ENCODE results near the gene ASXL1. TPM values are rescaled to one million over a fixed set of nuclear protein-coding genes. Genes with fewer than 3 reads are reported as not detected.
"Not testable (repeated sequence)": the region's sequence is repeated elsewhere in the genome, so short reads cannot be mapped to it uniquely, and the experiment has no call there.

The ASXL1 gene
- total RNA-seq, 1 experiment from 2014 or later, result 39.8 TPM

GRCh38 chr20:32461836-32462600, 103.9 kb downstream of the ASXL1 start:
- Histone ChIP-seq H3K27me3 (no peaks in the 10 kb centered on the region), H3K36me3 (no peaks in the 10 kb centered on the region), H3K9me3 (no peaks in the 10 kb centered on the region), H3K4me3 (no peak overlapping the region)
- DNase-seq, result no peak

DNA sequence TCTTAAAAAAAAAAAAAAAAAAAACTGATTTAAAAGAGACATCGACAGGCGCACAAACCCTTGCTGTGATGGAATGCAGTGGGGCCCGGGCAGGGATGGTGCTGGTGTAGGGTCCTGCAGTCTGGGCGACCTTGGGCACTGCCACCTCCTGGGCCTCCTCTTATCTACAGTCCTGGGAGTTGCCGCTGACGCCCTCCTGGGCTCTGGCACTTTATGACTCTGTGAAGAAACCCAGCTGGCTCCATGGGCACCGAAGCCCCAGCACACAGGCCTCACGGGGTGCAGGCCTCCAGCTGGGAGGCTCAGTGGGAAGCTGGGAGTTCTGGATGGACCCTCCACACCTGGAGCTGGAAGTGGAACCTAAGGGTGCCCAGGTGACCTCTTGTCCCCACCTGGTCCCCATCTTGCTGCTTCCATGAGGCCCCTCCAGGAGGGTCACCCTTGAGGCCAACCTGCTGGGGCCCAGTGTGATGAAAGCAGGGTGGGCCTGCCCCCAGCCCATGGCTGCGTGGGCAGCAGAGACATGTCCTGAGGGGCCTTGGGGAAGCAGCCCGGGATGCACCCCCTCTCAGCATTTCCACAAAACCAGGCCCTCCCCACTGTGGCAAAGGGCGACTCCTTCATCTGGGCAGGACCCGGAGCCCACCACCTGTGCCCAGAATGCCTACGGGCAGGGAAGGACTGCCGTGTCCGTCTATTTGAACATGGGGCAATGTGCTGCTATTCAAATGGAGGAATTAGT, 104.9 kb downstream of the ASXL1 start:
- H3K27me3 ChIP-seq, result no peaks in the 10 kb centered on the region
- H3K36me3 ChIP-seq, result no peaks in the 10 kb centered on the region
- no peak for DNase-seq
- H3K9me3 ChIP-seq, result no peaks in the 10 kb centered on the region
- H3K4me3 ChIP-seq, result no peak overlapping the region

- no peaks in the 10 kb centered on the region for H3K9me3 ChIP-seq
- DNase-seq, result no peak
- no peaks in the 10 kb centered on the region for H3K27me3 ChIP-seq
- H3K36me3 ChIP-seq, result no peaks in the 10 kb centered on the region
- H3K4me3 ChIP-seq, result no peak overlapping the region
These were observed 105.7 kb downstream of the ASXL1 start for GRCh38 chr20:32463642-32464400.

GRCh38 chr20:32464401-32465091, 106.4 kb downstream of the ASXL1 start:
- Histone ChIP-seq H3K4me3 (no peak overlapping the region), H3K9me3 (no peaks in the 10 kb centered on the region), H3K36me3 (no peaks in the 10 kb centered on the region), H3K27me3 (no peaks in the 10 kb centered on the region)
- DNase-seq, result no peak

GRCh38 chr20:32465092-32465900, 107.2 kb downstream of the ASXL1 start:
- DNase-seq, result no peak
- Histone ChIP-seq H3K4me3 (no peak overlapping the region), H3K27me3 (no peaks in the 10 kb centered on the region), H3K36me3 (no peaks in the 10 kb centered on the region), H3K9me3 (no peaks in the 10 kb centered on the region)

DNA sequence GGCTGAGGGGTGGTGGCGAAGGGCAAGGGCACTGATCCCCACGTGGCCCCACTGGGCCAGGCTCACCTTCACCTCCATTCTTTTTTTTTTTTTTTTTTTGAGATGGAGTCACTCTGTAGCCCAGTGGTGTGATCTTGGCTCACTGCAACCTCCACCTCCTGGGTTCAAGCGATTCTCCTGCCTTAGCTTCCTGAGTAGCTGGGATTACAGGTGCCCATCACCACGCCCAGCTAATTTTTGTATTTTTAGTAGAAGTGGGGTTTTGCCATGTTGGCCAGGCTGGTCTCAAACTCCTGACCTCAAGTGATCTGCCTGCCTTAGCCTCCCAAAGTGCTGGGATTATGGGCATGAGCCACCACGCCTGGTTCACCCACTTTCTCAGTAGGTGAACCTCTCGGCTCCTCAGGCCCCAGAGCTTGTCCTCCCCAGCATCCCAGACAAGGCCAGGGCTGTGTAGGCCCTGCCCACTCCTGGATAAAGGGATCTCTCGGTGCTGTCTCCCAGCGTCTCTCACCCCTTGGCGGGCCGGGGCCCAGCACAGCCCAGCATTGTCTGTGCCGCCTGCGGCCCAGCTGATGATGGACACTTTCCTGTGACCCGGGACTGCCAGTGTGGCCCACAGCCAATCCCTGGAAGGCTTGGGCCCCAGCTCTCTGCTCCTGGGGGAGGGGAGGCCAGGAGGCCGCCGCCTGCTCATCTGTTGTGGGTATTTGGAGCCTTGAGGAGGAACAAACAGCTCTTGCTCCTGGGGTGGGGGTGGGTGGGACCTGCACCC, 108.0 kb downstream of the ASXL1 start:
- not testable (repeated sequence) for H3K36me3 ChIP-seq, H3K9me3 ChIP-seq, H3K27me3 ChIP-seq, DNase-seq, H3K4me3 ChIP-seq

DNA sequence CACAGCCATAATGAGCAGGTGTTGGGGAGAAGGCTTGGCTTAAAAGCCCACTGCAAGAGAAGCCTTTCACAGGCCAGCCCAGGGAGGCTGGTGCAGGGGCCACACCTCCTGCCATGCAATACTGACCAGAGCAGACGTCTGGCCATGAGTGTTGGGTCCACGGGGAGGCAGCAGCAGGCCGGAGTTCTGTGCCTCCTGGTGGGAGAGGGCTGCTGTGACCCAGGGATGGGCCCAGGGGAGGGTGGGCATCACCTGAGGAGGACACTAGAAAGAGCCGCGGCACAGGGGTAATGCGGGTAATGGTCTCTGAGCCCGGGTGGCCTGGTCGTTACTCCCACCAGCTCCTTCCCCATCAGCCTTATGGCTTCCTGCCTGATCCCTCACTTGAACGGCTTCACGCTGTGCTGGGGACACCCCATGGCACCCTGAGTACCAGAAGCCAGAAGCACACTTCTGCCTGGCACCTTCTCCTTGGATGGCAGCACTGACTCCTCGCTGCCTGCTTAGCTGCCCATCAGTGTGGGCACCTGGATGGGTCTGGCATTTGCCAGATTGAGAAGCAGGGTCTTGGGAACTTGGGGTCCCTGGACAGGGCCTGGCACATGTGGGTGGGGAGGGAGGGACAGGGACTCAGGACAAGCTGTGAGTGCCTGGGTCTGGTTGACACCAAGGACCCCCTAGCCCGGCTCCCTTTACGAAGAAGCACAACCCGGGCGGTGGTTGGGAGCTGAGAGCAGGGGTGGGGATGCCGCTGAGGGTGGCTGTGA, 108.8 kb downstream of the ASXL1 start:
- Histone ChIP-seq H3K36me3 (no peaks in the 10 kb centered on the region), H3K27me3 (no peaks in the 10 kb centered on the region), H3K9me3 (no peaks in the 10 kb centered on the region), H3K4me3 (no peak overlapping the region)
- no peak for DNase-seq

DNA sequence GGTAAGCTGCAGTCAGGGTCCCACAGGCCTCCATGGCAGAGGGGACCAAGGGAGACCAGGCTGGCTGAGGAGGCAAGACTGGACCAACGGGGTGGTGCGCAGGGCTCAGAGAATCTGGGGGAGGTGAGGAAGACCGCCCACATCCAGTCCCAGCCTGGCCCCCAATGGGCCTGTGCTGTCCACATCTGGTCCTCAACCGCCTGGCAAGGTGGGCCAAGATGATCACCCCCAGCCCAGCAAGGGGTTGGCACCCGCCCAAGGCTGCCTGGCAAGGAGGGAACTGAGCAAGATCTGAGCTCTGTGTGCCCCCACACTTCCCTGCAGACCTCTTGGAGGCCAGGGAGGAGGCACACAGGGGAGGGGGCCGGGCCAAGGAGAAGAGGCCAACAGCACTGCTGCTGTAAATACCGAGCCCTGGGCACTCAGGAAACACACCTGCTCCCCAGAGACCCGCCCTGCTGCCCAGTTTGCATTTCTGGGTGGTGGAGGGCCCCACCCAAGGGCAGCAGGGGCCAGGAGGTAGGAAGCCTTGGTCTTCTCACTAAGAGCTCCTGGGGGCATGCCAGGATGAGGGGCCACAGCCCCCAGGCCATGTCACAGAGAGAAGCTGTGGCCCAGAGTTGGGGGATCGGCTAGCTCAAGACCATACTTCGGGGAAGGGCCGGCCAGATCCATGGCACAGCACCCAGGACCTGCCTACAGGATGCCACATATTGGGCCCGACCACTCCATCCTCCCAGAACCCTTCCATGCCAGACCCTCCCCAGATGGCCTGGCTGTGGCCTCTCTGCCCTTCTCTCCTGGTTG, 109.6 kb downstream of the ASXL1 start:
- Histone ChIP-seq H3K4me3 (no peak overlapping the region), H3K9me3 (no peaks in the 10 kb centered on the region), H3K27me3 (no peaks in the 10 kb centered on the region), H3K36me3 (no peaks in the 10 kb centered on the region)
- DNase-seq, result no peak

GRCh38 chr20:32468313-32468640, 110.1 kb downstream of the ASXL1 start:
- Histone ChIP-seq H3K9me3 (no peaks in the 10 kb centered on the region), H3K27me3 (no peaks in the 10 kb centered on the region), H3K36me3 (no peaks in the 10 kb centered on the region), H3K4me3 (no peak overlapping the region)
- DNase-seq, result no peak

DNA sequence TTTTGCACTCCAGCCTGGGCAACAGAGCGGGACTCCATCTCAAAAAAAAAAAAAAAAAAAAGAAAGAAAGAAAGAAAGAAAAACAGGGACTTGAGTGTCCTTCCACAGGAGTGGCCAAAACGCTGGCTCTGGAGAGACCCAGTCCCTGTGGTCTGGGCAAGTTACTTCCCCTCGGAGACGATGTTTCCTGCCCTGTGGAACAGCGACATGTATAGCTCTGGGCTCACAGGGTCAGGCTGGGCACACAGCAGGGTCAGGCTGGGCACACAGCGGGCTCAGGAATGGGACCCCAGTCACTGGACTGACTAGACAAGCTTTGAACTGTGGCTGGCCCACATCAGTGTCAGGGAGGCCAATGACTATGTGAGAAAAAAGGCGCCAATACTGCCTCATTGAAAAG, 110.7 kb downstream of the ASXL1 start:
- Histone ChIP-seq H3K4me3 (no peak overlapping the region), H3K27me3 (no peaks in the 10 kb centered on the region), H3K36me3 (no peaks in the 10 kb centered on the region), H3K9me3 (no peaks in the 10 kb centered on the region)
- no peak for DNase-seq

- no peaks in the 10 kb centered on the region for H3K36me3 ChIP-seq
- DNase-seq, result no peak
- H3K4me3 ChIP-seq, result no peak overlapping the region
- H3K27me3 ChIP-seq, result no peaks in the 10 kb centered on the region
- H3K9me3 ChIP-seq, result no peaks in the 10 kb centered on the region
These were observed 112.1 kb downstream of the ASXL1 start for GRCh38 chr20:32470025-32470861.

DNA sequence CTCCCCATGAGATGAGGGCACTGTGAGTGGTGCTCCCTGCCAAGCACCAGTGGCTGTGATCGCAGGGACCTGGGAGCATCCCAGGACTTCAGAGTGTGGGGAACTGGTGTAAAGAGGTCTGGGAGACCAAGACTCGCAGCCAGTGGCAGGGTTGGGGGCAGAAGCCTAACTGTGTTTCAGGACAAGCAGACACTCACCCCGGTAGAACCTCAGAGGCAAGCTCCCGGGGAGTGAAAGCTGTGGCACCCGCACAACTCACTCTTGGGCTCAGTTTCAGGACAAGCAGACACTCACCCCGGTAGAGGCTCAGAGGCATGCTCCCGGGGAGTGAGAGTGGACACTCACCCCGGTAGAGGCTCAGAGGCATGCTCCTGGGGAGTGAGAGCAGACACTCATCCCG, 112.8 kb downstream of the ASXL1 start:
- Histone ChIP-seq H3K36me3 (no peaks in the 10 kb centered on the region), H3K9me3 (no peaks in the 10 kb centered on the region), H3K27me3 (no peaks in the 10 kb centered on the region), H3K4me3 (no peak overlapping the region)
- no peak for DNase-seq

DNA sequence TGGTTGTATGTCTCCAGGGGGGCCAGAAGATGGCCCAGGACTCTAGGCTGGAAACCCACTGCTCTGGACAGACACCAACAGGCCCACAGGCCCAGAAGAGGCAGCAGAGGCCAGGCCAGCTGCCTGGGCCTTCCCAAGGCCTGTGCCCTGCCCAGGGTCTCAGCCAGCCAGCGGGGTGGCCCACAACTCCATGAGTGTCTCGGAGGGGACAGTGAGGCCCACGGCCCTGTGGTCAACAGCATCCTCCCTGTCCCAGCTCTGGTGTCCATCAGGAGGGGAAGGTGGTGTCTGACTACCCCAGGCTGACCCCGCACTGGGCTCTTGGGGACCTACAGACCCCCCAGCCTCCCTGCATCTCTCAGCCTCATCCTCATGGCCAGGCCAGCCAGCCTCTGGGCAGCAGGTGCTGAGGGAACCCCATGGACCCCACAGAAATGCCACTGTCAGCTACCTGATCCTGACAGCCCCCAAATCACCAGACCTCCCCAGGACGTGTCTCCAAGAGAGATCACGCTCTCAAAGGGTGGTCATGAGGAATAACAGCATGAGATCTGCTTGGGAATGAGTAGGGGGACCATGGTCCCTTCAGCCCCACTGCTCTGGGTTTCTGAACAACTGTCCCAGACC, 114.6 kb downstream of the ASXL1 start:
- Histone ChIP-seq H3K9me3 (no peaks in the 10 kb centered on the region), H3K4me3 (no peak overlapping the region), H3K36me3 (no peaks in the 10 kb centered on the region), H3K27me3 (no peaks in the 10 kb centered on the region)
- DNase-seq, result no peak

All from MG63 (cell line).